HG03175 (cell line): ENCODE results near the gene NTRK2.

Source experiments
- ATAC-seq: cut with Tn5 transposase; IDR thresholded peaks from one replicate; pipeline ENCODE4 v1.9.1; 2021; ENCODE audit warnings: mild to moderate bottlenecking, moderate library complexity; ENCODE audit not compliant: unreplicated experiment

NTRK2 gene

GRCh38 chr9:85004818-85005413 lies 335.4 kb downstream of the NTRK2 start:
- ATAC-seq = no peak

DNA sequence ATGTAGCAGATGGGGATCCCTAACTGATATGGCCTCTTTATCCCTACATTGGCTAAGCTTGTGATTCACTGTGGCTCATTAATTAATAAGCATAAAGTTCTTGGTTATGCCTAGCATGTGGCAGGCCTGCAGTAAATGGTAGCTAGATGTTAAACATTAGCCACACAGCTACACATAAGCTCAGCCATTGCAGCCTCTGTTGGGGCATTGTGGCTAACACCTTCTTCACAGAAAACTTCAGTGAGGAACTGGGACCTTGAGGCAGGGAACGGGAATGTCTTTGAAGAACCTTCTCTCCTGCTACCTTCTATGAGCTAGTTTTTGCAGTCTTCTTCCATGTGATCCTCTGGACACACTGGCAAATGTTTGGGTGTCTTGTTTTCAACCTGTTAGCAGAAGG lies 338.2 kb downstream of the NTRK2 start:
- peak; percentile 79 for ATAC-seq

- ATAC-seq = no peak
These were observed 338.7 kb downstream of the NTRK2 start for GRCh38 chr9:85008215-85008614.

DNA sequence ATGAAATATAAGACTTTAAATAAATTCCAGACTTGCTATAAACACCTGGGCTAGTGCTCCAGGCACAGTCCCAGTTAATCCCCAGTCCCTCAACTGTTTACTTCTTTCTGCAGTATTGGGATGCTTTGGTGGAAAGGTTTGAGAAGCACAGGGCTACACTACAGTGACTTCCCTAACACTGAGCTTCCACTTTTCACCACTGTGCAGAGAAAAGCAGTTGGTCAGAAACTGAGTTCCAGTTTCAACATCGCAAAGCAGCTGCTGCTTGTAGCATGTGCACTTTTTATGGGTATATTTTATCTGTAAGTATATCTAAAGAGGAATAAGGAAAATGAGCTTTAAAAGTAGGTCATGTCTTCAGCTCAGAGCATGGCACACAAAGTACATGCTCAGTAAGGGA lies 339.7 kb downstream of the NTRK2 start:
- peak; percentile 72 for ATAC-seq

DNA sequence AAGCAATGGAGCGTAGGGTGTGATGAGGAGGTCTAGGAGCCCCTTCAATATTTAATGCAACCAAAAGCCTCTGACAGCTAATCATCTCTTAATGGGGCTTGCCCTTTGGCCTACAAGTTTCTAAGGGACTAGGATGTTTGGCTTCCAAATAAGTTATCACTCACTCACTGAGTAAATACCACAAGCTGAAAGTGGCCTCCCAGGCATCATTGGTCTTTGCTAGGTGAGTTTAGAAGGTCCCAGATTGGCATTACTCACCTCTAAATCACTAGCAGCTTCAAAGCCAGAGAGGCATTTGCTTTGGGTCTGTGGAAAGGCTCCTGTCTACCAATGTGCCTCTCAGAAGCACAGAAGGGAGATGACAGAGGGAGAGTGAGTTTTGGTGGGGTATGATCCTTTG lies 344.2 kb downstream of the NTRK2 start:
- no peak for ATAC-seq

DNA sequence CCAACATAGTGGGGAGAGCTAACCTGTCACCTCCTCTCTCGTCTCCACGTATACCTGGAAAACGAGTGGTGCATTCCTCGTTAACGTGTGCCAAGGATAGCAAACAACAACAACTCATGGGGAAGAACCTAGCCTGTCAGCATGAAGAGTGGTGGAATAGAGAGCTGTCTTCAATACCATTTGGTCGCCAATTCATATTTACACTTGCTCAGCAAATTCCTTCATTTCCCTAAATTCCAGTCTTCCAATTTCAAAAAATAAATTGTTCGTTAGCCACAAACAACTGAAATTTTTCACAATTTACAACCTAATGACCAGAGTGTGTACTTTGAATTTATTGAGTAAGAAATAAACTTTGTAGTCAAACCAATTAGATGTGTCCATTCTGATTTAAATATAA lies 344.8 kb downstream of the NTRK2 start:
- no peak for ATAC-seq

- ATAC-seq = no peak
These were observed 347.0 kb downstream of the NTRK2 start for GRCh38 chr9:85016384-85017006.

- no peak for ATAC-seq
These were observed 351.3 kb downstream of the NTRK2 start for GRCh38 chr9:85020791-85021190.

GRCh38 chr9:85021686-85022085 lies 352.2 kb downstream of the NTRK2 start:
- no peak for ATAC-seq

GRCh38 chr9:85024374-85024773 lies 354.8 kb downstream of the NTRK2 start:
- no peak for ATAC-seq

GRCh38 chr9:85025638-85026037 lies 356.1 kb downstream of the NTRK2 start:
- ATAC-seq = no peak

DNA sequence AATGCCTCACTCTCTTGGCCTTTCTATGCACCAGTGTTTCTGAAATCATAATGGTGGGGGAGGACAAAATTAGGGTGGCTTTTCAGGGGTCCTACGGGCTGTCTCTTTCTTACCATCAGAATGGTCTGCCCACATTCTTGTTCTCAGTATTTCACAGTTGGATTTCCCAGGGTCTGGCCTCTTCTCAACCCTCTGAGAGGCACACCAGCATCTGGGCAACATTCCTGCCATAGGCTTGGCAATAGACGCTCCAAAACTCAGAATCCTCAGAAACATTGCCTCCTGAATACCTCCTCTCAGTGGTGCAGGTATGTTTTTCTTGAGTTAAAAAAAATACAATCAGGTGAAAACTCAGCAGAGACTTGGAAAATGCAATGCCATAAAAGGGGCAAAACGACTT lies 358.3 kb downstream of the NTRK2 start:
- no peak for ATAC-seq

DNA sequence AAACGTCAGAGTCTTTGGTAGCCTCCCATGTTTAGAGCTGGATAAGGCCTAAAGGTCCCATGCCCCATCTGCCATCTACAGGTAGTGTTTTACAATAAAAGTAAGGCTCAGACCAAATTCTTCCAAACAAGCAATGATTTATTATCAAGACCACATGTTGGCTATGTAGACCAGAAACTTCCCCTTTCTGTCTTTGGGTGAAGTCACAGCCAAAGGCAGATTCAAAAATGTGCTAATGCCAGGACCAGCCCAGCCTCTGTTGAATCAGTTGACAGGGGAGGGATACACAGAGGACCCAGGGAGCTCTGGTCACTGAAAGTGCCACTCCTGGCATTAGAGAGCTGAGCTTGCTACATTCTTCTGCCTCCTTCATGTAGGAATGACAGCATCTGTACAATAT lies 360.8 kb downstream of the NTRK2 start:
- no peak for ATAC-seq

GRCh38 chr9:85036496-85036895 lies 367.0 kb downstream of the NTRK2 start:
- no peak for ATAC-seq

DNA sequence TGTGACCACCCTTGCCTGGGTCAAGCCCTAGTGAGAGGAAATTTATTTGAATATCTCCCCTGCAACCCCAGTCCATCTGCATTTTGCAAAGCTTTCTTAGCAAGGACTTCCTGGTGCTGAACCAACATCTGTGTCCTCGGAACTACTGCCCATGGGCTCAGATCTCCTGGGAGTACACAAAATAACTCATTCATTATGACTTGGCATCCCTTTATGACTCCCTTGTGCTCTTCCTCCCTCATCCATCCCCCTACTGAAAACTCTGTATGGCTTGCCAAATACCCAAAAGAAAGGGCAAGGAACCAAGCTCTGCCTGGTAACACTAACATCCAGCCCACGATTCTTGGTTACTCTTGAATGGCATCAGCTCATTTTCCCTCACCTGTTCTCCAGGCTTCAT lies 368.5 kb downstream of the NTRK2 start:
- ATAC-seq = no peak

DNA sequence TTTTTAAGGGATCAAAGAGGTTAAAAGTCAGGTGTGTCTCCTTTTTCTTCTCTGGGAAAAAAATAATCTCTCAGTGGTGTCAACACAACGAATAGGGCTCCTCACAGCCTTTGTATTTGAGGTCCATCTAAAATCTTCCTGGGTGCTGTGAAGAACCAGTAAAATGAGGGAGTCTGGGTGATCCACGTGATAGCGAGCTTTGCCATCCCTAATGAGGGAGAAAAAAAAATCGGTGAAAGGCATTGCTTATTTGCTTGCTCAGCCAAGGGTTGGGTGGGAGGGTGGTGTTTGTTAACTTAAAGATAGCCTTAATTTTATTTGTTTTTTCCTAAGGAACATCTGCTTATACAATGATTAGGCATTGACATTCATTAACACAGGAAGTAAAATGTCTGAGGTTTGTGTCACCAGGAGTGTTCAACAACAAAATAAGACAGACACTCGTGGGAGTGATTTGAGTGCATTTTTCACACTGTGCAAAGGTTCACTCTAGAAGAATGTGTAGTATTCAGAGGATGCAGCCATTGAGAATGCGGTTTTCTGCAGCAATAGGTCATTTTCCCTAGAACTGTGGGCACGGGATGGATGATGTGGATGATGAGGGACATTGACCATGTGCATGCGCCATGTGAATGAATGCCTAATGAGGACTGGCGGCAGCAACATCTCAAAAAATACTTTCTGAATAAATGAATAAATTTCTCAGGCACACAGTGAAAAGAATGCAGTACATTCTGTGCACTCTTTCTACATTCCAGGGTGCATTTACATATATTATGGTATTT lies 369.5 kb downstream of the NTRK2 start:
- ATAC-seq = no peak

DNA sequence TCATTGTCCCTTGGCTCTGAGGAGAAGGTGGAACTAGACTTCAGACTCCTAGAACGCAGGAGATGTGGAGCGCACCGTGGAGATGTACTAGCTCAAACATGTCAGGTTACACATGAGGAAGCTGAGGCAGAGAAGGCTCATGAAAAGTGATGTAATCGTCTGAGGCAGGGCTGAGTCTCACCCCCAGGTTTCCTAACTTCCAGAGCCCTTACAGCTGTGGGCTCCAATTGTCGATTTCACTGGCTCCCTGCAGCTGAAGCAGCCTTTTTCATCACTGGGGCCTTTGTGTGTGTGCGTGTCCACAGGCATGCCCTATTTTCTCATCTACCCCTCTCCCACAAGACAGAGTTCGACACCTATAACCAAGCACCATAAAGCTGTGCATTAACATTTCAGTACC lies 370.6 kb downstream of the NTRK2 start:
- ATAC-seq = no peak

GRCh38 chr9:85040821-85041465 lies 371.4 kb downstream of the NTRK2 start:
- no peak for ATAC-seq

GRCh38 chr9:85041466-85042137 lies 372.1 kb downstream of the NTRK2 start:
- ATAC-seq = no peak

DNA sequence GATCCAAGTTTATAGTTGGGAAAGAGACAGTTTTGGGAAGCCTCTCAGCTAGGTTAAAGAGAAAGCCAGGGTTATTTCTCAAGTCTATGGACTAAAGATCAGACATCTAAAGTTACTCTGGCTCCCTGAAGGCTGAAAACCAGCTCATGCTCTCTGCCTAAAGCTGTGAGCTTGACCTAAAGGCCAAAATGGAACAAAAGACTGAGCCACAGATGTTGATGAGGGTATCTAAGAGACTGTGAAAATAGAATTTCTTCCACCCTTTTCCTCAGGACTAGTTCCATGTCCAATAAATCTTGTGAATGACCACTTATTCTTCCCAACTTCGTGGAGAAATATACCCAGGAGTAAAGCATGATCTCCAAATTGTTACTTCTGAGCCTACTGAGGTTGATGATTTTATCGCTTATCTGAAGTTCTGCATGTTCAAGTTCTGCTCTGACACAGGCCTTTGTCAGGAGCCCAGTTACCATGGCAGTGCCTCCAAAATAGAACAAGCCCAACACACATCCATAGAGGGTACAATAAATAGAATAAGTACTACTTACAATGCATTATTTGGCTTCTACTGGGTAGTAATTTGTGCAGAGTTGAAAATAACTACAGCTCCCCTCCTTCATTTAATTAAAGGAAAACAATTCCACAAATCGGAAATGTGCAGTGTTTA lies 373.6 kb downstream of the NTRK2 start:
- ATAC-seq = no peak

DNA sequence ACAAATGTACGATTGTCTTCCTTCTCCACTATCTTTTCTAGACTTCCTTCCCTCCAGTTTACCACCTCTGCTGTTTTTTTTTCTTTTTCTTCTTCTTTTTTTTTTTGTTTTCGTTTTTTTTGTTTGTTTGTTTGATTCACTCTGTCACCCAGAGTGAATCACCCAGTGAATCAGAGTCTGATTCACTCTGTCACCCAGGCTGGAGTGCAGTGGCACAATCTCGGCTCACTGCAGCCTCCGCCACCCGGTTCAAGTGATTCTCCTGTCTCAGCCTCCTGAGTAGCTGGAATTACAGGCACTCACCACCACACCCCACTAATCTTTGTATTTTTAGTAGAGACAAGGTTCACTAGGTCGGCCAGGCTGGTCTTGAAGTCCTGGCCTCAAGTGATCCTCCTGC lies 375.7 kb downstream of the NTRK2 start:
- ATAC-seq = no peak
